G401 (cell line): Measurements from ENCODE around the gene ZKSCAN5. TPM values are rescaled to one million over a fixed set of nuclear protein-coding genes. Genes with fewer than 3 reads are reported as not detected.
A peak's percentile ranks its signal among the peaks of the same experiment; 100 is the strongest.
"Not testable (repeated sequence)": the region's sequence is repeated elsewhere in the genome, so short reads cannot be mapped to it uniquely, and the experiment has no call there.

Experiments
- DNase-seq: peaks from one replicate; pipeline ENCODE4 v3.0.0-alpha.2; 2015; ENCODE audit warnings: low spot score
- in situ Hi-C: cut with HindIII; loops from 2 replicates; pipeline ENCODE4 v1.10.0; 2016; ENCODE audit warnings: low sequenced_read_pairs, mixed read lengths
- total RNA-seq: library from RNA; depleted of rRNA; stranded (reverse); fragments of >200 nt; shearing (Covaris generic); gene quantifications from 2 replicates; pipeline ENCODE4 v1.2.3, GENCODE V29; 2014

Gene ZKSCAN5
- total RNA-seq, 1 experiment from 2014 or later = 23.1 TPM

- in situ Hi-C loops, DNase-seq: not testable (repeated sequence)
Observed at GRCh38 chr7:99545308-99545707, 40.8 kb downstream of the ZKSCAN5 start.

- DNase-seq, in situ Hi-C loops: not testable (repeated sequence)
Observed at GRCh38 chr7:99549545-99549944, 45.1 kb downstream of the ZKSCAN5 start.

GRCh38 chr7:99551334-99551733 lies 46.9 kb downstream of the ZKSCAN5 start:
- in situ Hi-C loops = no loop called here

GRCh38 chr7:99551767-99552463 lies 47.5 kb downstream of the ZKSCAN5 start, which contains the start of gene FAM200A:
Gene FAM200A, minus strand, starts transcription at chr7:99552114. Its CDS starts 3,707 bp downstream, at chr7:99548407.
- in situ Hi-C loops = no loop called here
- peak; percentile 95 for DNase-seq

More at GRCh38 chr7:99551334-99551733, 46.9 kb downstream of the ZKSCAN5 start:
- no peak for DNase-seq

- in situ Hi-C loops = no loop called here
- DNase-seq = no peak
Observed at GRCh38 chr7:99553039-99553438, 48.6 kb downstream of the ZKSCAN5 start.

- in situ Hi-C loops = no loop called here
- DNase-seq = no peak
Observed at GRCh38 chr7:99554939-99555338, 50.5 kb downstream of the ZKSCAN5 start.

GRCh38 chr7:99557196-99557607 lies 52.7 kb downstream of the ZKSCAN5 start:
- in situ Hi-C loops = no loop called here
- no peak for DNase-seq

GRCh38 chr7:99557940-99558305 lies 53.5 kb downstream of the ZKSCAN5 start:
- DNase-seq = no peak
- in situ Hi-C loops = no loop called here

- in situ Hi-C loops = no loop called here
- peak; percentile 85 for DNase-seq
Observed at GRCh38 chr7:99558306-99559174, 54.1 kb downstream of the ZKSCAN5 start, which contains the start of gene ZNF655. Gene ZNF655, plus strand, starts transcription at chr7:99558642. Its CDS starts 1,918 bp downstream, at chr7:99560560.

GRCh38 chr7:99559175-99559915 lies 54.9 kb downstream of the ZKSCAN5 start:
- no peak for DNase-seq
- in situ Hi-C loops = no loop called here

- no peak for DNase-seq
- in situ Hi-C loops = no loop called here
Observed at GRCh38 chr7:99560834-99561736, 56.6 kb downstream of the ZKSCAN5 start.

- DNase-seq = no peak
- in situ Hi-C loops = no loop called here
Observed at GRCh38 chr7:99561737-99562051, 57.2 kb downstream of the ZKSCAN5 start.

GRCh38 chr7:99562114-99562784 lies 57.8 kb downstream of the ZKSCAN5 start:
- in situ Hi-C loops = no loop called here

GRCh38 chr7:99562832-99563231 lies 58.4 kb downstream of the ZKSCAN5 start:
- in situ Hi-C loops = no loop called here
- no peak for DNase-seq

More at GRCh38 chr7:99562114-99562784, 57.8 kb downstream of the ZKSCAN5 start:
- no peak for DNase-seq

GRCh38 chr7:99563650-99564049 lies 59.2 kb downstream of the ZKSCAN5 start:
- DNase-seq = no peak
- in situ Hi-C loops = no loop called here

GRCh38 chr7:99568770-99569169 lies 64.3 kb downstream of the ZKSCAN5 start:
- DNase-seq, in situ Hi-C loops: not testable (repeated sequence)

GRCh38 chr7:99571768-99572167 lies 67.3 kb downstream of the ZKSCAN5 start:
- DNase-seq = no peak
- in situ Hi-C loops = no loop called here

GRCh38 chr7:99573257-99573656 lies 68.8 kb downstream of the ZKSCAN5 start:
- in situ Hi-C loops = no loop called here
- no peak for DNase-seq
